C4-2B (cell line): ENCODE results near the gene PDS5A.

Experiments used
- ZFX ChIP-seq: fragments of 450-650 bp; IDR thresholded peaks from 2 replicates; pipeline ENCODE4 v1.6.1; 2017
- TF ChIP-seq, protein P1 (sequence below): fragments of 450-650 bp; conservative IDR thresholded peaks from 2 replicates; pipeline ENCODE4 v1.5.1; 2017; ENCODE audit warnings: mild to moderate bottlenecking

GRCh38 chr4:39975488-39976089 is 2.1 kb downstream of the PDS5A start:
- no peak for TF ChIP-seq ZFX
- TF ChIP-seq, protein P1, sequence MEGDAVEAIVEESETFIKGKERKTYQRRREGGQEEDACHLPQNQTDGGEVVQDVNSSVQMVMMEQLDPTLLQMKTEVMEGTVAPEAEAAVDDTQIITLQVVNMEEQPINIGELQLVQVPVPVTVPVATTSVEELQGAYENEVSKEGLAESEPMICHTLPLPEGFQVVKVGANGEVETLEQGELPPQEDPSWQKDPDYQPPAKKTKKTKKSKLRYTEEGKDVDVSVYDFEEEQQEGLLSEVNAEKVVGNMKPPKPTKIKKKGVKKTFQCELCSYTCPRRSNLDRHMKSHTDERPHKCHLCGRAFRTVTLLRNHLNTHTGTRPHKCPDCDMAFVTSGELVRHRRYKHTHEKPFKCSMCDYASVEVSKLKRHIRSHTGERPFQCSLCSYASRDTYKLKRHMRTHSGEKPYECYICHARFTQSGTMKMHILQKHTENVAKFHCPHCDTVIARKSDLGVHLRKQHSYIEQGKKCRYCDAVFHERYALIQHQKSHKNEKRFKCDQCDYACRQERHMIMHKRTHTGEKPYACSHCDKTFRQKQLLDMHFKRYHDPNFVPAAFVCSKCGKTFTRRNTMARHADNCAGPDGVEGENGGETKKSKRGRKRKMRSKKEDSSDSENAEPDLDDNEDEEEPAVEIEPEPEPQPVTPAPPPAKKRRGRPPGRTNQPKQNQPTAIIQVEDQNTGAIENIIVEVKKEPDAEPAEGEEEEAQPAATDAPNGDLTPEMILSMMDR = no peak
